ENCODE results near the gene ABHD6.
"Not testable (repeated sequence)": the region's sequence is repeated elsewhere in the genome, so short reads cannot be mapped to it uniquely, and the experiment has no call there.

Gene ABHD6

DNA sequence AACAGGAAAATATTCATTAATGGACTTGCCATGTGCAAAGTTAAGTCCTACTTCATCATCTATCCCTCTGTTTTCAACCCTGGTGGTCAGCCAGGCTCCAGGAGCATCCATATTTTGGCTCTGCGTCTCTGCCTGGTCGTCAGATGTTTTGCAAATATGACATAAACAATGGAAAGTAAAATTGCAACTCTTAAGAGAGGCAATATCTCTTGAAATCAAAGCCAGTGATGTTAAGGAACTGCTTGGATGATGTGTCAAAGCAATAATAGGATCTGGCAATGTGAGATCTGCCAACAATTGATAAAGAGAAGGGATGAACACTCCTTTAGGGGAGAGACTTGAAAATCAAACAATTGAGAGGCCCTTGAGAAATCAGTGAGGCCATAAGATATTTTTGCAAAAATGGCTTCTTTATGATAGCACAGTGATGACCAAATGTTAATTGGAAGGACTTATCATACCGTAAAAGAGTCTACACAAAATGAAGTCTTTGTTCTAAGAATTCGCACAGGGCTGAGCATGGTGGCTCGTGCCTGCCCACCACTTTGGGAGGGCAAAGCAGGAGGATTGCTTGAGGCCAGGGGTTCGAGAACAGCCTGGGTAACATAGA, 6.5 kb downstream of the ABHD6 start:
- DNase-seq = no peak

- DNase-seq = no peak
Observed at GRCh38 chr3:58246148-58247047, 8.8 kb downstream of the ABHD6 start.

DNA sequence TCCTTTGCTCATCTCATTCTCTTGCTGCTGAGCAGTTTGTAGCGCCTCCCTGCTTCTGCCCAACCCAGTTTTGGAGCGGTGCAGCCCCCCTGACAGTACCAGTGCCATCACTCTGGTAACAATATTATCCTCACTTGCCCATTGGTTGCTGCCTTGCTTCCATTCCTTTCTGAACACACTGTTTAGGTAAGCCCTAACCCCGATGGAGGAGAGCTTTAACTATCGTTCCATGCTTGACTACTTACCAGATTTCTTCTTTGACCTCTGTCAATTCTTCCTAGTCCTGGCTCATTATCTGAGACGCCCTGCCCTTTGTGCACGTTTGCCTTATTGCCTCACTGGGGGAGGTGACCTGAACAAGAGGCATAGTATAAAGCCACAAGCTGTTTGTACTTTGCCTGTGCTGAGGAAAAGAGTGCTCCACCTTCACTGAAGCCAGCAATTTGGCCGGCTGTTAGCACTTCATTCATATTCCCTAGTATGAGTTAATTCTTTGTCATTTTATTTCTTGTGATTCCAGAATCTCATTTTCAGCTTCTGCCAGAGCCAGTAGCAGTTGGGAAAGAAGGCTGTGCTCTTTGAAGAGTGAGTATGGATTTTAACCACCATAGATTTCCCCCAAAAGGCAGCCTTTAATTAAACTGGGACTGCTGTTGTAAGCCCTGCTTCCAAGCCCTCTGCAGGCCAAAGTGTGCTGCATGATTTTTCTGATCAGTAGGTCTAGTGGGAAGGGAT, 11.9 kb downstream of the ABHD6 start:
- DNase-seq = no peak

- DNase-seq = no peak
Observed at GRCh38 chr3:58250093-58250707, 12.6 kb downstream of the ABHD6 start.

DNA sequence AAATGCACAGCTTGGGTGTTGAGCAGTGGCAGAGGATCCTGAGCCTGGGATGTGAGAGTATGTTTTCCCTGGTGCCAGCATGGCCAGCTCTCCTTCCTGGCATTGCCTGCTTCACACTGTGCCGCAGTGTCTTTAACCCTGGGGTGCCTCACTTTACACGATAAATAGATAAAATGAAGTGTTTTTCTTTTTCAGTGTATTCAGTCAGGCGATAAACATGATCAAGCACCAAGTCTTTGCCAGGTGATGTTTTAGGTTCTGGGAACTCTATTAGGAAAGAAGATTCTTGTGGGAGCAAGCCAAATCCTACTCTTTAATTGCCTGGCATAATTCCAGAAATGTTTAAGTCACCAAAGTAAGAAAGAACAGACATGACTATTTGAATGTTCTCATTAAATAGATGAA, 14.0 kb downstream of the ABHD6 start:
- no peak for DNase-seq

- DNase-seq = no peak
Observed at GRCh38 chr3:58254144-58254543, 16.6 kb downstream of the ABHD6 start.

GRCh38 chr3:58256061-58256460, 18.5 kb downstream of the ABHD6 start:
- DNase-seq = no peak

- no peak for DNase-seq
Observed at GRCh38 chr3:58256511-58256910, 18.9 kb downstream of the ABHD6 start.

- no peak for DNase-seq
Observed at GRCh38 chr3:58258392-58259055, 20.9 kb downstream of the ABHD6 start.

- DNase-seq = no peak
Observed at GRCh38 chr3:58260261-58260731, 22.7 kb downstream of the ABHD6 start.

GRCh38 chr3:58260733-58261132, 23.1 kb downstream of the ABHD6 start:
- DNase-seq = no peak

DNA sequence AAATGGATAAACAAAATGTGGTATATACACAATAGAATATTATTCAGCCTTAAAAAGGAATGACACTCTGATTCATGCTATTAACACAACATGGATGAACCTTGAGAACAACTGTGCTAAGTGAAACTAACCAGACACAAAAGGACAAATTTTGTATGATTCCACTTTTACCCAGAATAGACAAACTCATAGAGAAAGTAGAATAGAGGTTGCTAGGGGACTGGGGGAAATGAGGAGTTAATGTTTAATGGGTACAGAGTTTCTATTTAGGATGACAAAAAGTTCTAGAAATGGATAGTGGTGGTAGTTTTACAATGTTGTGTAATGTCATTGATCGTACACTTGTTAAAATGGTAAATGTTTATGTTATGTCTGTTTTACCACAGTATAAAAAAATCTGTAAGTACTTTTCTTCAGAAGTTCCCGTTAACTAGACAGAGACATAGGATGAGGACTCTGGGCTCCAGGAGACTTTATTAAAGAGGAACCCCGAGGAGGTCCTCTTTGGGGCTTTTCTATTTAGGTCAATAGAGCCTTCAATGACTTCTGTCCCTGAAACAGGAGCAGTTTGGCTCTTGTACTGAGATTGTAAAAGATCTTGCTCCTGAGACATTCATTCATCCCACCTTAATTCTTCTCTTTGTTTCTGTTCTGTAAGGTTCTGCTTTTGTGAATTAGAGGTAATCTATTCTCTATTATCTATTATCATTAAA, 24.5 kb downstream of the ABHD6 start:
- no peak for DNase-seq

- no peak for DNase-seq
Observed at GRCh38 chr3:58266577-58266976, 29.0 kb downstream of the ABHD6 start.

- DNase-seq = not testable (repeated sequence)
Observed at GRCh38 chr3:58267543-58267942, 30.0 kb downstream of the ABHD6 start.

- no peak for DNase-seq
Observed at GRCh38 chr3:58269356-58269755, 31.8 kb downstream of the ABHD6 start.

- no peak for DNase-seq
Observed at GRCh38 chr3:58270485-58270884, 32.9 kb downstream of the ABHD6 start.

GRCh38 chr3:58271901-58272501, 34.4 kb downstream of the ABHD6 start:
- DNase-seq = no peak

DNA sequence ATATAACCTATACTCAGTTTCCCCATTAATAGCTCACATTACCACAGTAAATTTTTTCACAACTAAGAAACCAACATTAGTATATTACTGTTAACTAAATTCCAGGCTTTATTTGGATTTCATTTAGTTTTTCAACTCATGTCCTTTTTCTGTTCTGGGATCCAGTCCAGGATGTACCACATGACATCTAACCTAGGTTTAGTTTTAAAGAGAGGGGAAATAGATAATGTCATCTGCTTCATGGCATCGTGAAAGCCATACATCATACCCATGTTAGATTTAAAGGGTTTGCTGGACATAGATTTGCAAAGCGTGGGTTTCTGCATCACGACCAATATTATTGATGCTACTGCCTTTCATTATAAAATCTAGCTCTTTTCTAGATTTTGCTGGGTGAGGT, 35.3 kb downstream of the ABHD6 start:
- no peak for DNase-seq

DNA sequence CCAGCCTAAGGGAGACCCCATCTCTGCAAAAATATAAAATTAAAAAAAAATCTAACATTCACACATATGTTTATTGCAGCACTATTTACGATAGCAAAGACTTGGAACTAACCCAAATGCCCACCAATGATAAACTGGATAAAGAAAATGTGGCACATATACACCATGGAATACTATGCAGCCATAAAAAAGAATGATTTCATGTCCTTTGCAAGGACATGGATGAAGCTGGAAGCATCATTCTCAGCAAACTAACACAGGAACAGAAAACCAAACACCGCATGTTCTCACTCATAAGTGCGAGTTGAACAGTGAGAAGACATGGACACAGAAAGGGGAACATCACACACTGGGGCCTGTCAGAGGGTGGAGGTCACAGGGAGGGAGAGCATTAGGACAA, 35.8 kb downstream of the ABHD6 start:
- not testable (repeated sequence) for DNase-seq

- DNase-seq = no peak
Observed at GRCh38 chr3:58274027-58274614, 36.5 kb downstream of the ABHD6 start.

DNA sequence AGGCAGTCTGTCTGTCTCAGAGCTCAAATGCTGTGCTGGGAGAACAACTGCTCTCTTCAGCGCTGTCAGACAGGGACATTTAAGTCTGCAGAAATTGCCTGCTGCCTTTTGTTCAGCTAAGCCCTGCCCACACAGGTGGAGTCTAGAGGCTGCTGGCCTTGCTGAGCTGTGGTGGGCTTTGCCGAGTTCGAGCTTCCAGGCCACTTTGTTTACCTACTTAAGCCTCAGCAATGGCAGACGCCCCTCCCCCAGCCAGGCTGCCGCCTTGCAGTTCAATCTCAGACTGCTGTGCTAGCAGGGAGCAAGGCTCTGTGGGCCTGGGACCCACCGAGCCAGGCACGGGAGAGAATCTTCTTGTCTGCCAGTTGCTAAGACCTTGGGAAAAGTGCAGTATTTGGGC, 43.5 kb downstream of the ABHD6 start:
- DNase-seq = no peak

Data from activated CD4-positive, alpha-beta T cell treated with anti-CD3 and anti-CD28 coated beads, Interleukin-2, amount 50 U/mL, for 48 hours (primary cell).